Ascending aorta (tissue), 2 donors: Measurements from ENCODE around the gene OR2L2. TPM values are rescaled to one million over a fixed set of nuclear protein-coding genes. Genes with fewer than 3 reads are reported as not detected.

ENCODE experiments used
- DNase-seq, 2 donors: peaks; one replicate each; pipeline ENCODE4 v3.0.0-alpha.2; 2019; ENCODE audit warnings: low spot score in 2 of 2
- H3K27ac ChIP-seq, 2 donors: fragments of 200-600 bp; sonication (generic); one replicate each; pipeline ENCODE4 v1.5.1; 2016 to 2017; ENCODE audit warnings: mild to moderate bottlenecking in 1 of 2
- H3K27me3 ChIP-seq: fragments of 200-600 bp; sonication (generic); one replicate; pipeline ENCODE4 v1.5.1; 2017
- H3K36me3 ChIP-seq, 2 donors: fragments of 200-600 bp; sonication (generic); one replicate each; pipeline ENCODE4 v1.5.1; 2016
- H3K4me1 ChIP-seq, 2 donors: fragments of 200-600 bp; sonication (generic); one replicate each; pipeline ENCODE4 v1.5.1; 2016 to 2017; ENCODE audit warnings: mild to moderate bottlenecking in 1 of 2
- H3K4me3 ChIP-seq, 2 donors: fragments of 200-600 bp; sonication (generic); one replicate each; pipeline ENCODE4 v1.5.1; 2016 to 2017; ENCODE audit warnings: mild to moderate bottlenecking in 1 of 2
- H3K9me3 ChIP-seq, 2 donors: fragments of 200-600 bp; sonication (generic); one replicate each; pipeline ENCODE4 v1.5.1; 2016
- CTCF ChIP-seq, 3 experiments: fragments of 200-600 bp in 2 of 3; fragments of 450-650 bp in 1 of 3; sonication (generic) in 2 of 3; IDR thresholded peaks; one replicate each; pipeline ENCODE4 v1.5.1; 2016 to 2019; ENCODE audit warnings: antibody characterized with exemption in 3 of 3, mild to moderate bottlenecking in 1 of 3, moderate library complexity in 1 of 3
- intact Hi-C: fragments of 100-400 bp; cut with DNase I; formaldehyde crosslinking; loops from one replicate; pipeline ENCODE4 v1.15.1; 2023
- total RNA-seq: library from RNA; depleted of rRNA; stranded (reverse); fragments of >200 nt; gene quantifications from one replicate; pipeline ENCODE4 v1.1.0, GENCODE V29; 2016

Gene OR2L2, protein sequence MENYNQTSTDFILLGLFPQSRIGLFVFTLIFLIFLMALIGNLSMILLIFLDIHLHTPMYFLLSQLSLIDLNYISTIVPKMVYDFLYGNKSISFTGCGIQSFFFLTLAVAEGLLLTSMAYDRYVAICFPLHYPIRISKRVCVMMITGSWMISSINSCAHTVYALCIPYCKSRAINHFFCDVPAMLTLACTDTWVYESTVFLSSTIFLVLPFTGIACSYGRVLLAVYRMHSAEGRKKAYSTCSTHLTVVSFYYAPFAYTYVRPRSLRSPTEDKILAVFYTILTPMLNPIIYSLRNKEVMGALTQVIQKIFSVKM
- not detected for total RNA-seq

DNA sequence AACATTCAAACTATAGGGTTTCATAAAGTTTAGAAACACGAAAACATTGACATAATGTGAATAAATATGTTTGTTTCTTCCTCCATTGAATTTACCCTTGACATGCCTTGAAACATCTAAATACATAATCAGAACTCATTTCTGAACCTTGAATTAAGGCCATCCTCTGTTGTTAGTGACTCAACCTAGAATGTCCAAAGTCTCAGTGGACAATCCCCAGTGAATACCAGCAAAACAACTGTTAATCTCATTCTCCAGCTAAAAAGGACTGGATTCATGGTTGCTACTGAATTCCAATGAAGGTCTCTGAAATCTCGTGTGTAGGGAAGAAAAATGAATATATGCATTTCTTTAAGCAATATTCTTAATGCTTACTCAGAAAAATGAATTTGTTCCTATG lies at the start of gene OR2L2:
Gene OR2L2, plus strand, starts transcription at position 301 of the 400 bp plus-strand sequence. CDS start 8,198 bp downstream, outside the sequence.
- Histone ChIP-seq H3K9me3 (peaks cover 0 to 3% of the 10 kb centered on the region in 2 donors), H3K36me3 (no peaks in the 10 kb centered on the region), H3K27ac (no peak within 1 kb of the TSS), H3K27me3 (no peaks in the 10 kb centered on the region), H3K4me3 (no peak within 1 kb of the TSS), H3K4me1 (no peaks in the 10 kb centered on the region)
- TF ChIP-seq CTCF (IDR thresholded peaks at IDR 0.05): no peak
- DNase-seq: no peak
- intact Hi-C loops: no loop called here

DNA sequence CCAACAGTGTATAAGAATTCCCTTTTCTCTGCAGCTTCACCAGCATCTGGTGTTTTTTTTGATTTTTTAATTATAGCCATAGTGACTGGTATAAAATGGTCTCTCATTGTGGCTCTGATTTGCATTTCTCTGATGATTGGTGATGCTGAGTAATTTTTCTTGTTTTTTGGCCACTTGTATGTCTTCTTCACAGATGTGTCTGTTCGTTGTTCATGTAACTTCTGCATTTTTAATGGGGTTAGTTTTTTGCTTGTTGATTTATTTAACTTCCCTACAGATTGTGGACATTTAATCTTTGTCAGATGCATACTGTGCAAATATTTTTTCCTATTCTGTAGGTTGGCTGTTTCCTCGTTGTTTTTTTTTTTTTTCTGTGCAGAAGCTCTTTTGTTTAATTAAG lies 36.9 kb upstream of the OR2L2 start:
- H3K27ac ChIP-seq: no peak overlapping the region
- no peaks in the 10 kb centered on the region for H3K4me1 ChIP-seq
- H3K27me3 ChIP-seq: no peaks in the 10 kb centered on the region
- no peak overlapping the region for H3K4me3 ChIP-seq
- no peak for DNase-seq
- no peaks in the 10 kb centered on the region for H3K36me3 ChIP-seq
- intact Hi-C loops: no loop called here
- H3K9me3 ChIP-seq: no peaks in the 10 kb centered on the region
- TF ChIP-seq CTCF (IDR thresholded peaks at IDR 0.05): no peak

DNA sequence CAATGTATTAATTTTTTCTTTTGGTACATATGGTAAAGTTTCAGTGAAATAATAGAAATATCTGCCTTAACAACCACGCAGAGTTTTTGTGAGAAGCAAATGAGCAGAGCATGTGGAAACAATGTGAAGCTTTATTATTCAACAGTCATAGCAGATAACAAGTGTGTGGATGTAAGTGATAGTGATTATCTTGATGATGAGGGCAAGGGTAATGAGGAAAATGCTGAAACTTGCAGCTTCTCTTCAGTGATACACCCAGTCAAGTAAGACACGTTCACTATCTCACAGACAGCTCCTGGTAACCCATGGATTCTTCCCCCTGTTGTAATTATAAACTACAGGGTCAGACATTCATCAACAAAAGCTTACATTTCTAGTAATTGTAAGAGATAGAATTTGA lies 31.1 kb upstream of the OR2L2 start:
- intact Hi-C loops: no loop called here
- no peak for DNase-seq
- no peak overlapping the region for H3K4me3 ChIP-seq
- H3K4me1 ChIP-seq: no peaks in the 10 kb centered on the region
- no peak for TF ChIP-seq CTCF (IDR thresholded peaks at IDR 0.05)
- no peaks in the 10 kb centered on the region for H3K27me3 ChIP-seq
- no peaks in the 10 kb centered on the region for H3K9me3 ChIP-seq
- H3K27ac ChIP-seq: no peak overlapping the region
- H3K36me3 ChIP-seq: no peaks in the 10 kb centered on the region

GRCh38 chr1:248000169-248000568 lies 29.7 kb upstream of the OR2L2 start:
- Histone ChIP-seq H3K27me3 (no peaks in the 10 kb centered on the region), H3K4me1 (no peaks in the 10 kb centered on the region), H3K36me3 (no peaks in the 10 kb centered on the region), H3K4me3 (no peak overlapping the region), H3K9me3 (no peaks in the 10 kb centered on the region), H3K27ac (no peak overlapping the region)
- TF ChIP-seq CTCF (IDR thresholded peaks at IDR 0.05): no peak
- intact Hi-C loops: no loop called here
- no peak for DNase-seq

GRCh38 chr1:248007778-248008177 lies 22.1 kb upstream of the OR2L2 start:
- no peak overlapping the region for H3K4me3 ChIP-seq
- H3K27ac ChIP-seq: no peak overlapping the region
- H3K4me1 ChIP-seq: no peaks in the 10 kb centered on the region
- no peaks in the 10 kb centered on the region for H3K27me3 ChIP-seq
- intact Hi-C loops: no loop called here
- H3K36me3 ChIP-seq: no peaks in the 10 kb centered on the region
- no peak for TF ChIP-seq CTCF (IDR thresholded peaks at IDR 0.05)
- no peak for DNase-seq
- H3K9me3 ChIP-seq: peaks cover 0 to 14% of the 10 kb centered on the region in 2 donors
